Endothelial cell of umbilical vein (primary cell): ENCODE results near the gene EVC. TPM values are rescaled to one million over a fixed set of nuclear protein-coding genes. Genes with fewer than 3 reads are reported as not detected.

Experiments used
- BruUV-seq: library from RNA; stranded (reverse); fragments of 400-500 nt; replicated peaks from 2 replicates; lab custom pipeline; 2021; lab: Mats Ljungman, UMichigan
- CTCF ChIA-PET: fragments of 300-600, 350-600 bp; sonication (Branson Sonifier 250); formaldehyde crosslinking; loops from one replicate; lab custom pipeline; 2021; ENCODE audit warnings: antibody characterized with exemption, inconsistent platforms; lab: Charles Lee
- POLR2A ChIA-PET: fragments of 300-600, 350-600 bp; sonication (Branson Sonifier 250); formaldehyde crosslinking; loops from one replicate; lab custom pipeline; 2021; ENCODE audit warnings: antibody characterized with exemption, inconsistent platforms; lab: Charles Lee
- DNase-seq: peaks from one replicate; pipeline ENCODE4 v3.0.0-alpha.2; 2011; ENCODE audit warnings: low read depth, low spot score
- FAIRE-seq: peaks from 2 replicates; lab custom pipeline; 2011; peaks lifted over from hg19 to GRCh38; lab: Jason Lieb, UNC
- H2AFZ ChIP-seq: 2 replicates; pipeline ENCODE4 v1.6.0; 2012; ENCODE audit warnings: low read depth, low read length, control low read depth, inconsistent platforms
- H3K27ac ChIP-seq: 2 replicates; pipeline ENCODE4 v1.5.1; 2011; ENCODE audit warnings: low read depth, mild to moderate bottlenecking, control low read depth, low read length, moderate library complexity; ENCODE audit not compliant: insufficient read depth
- H3K27me3 ChIP-seq, 2 experiments: 2 replicates each; pipeline versions ENCODE4 v1.6.0 to v1.6.1; 2011; ENCODE audit warnings: low read length in 2 of 2, mixed read lengths in 1 of 2; ENCODE audit not compliant: control insufficient read depth in 2 of 2, insufficient read depth in 2 of 2
- H3K36me3 ChIP-seq, 2 experiments: 2 replicates in 1 of 2; 3 replicates in 1 of 2; pipeline ENCODE4 v1.5.1; 2011; ENCODE audit warnings: low read length in 2 of 2, mild to moderate bottlenecking in 1 of 2, moderate library complexity in 1 of 2; ENCODE audit not compliant: control insufficient read depth in 2 of 2, insufficient read depth in 2 of 2; ENCODE audit errors: extremely low read depth in 1 of 2
- H3K4me1 ChIP-seq: 3 replicates; pipeline ENCODE4 v1.5.1; 2011; ENCODE audit warnings: mild to moderate bottlenecking, low read length; ENCODE audit not compliant: control insufficient read depth, insufficient read depth; ENCODE audit errors: extremely low read depth
- H3K4me2 ChIP-seq: 2 replicates; pipeline ENCODE4 v1.6.1; 2011; ENCODE audit warnings: low read length, control low read depth, mixed read lengths; ENCODE audit not compliant: insufficient read depth
- H3K4me3 ChIP-seq, 3 experiments: fragments of 200-600 bp in 1 of 3; sonication (generic), shearing (Covaris generic) in 1 of 3; replicated peaks in 1 of 3; 2 replicates each; pipeline ENCODE4 v1.5.1; 2011 to 2016; ENCODE audit warnings: control low read depth in 3 of 3, low read length in 3 of 3, mild to moderate bottlenecking in 2 of 3, inconsistent platforms in 1 of 3, low read depth in 1 of 3, moderate library complexity in 1 of 3; ENCODE audit not compliant: insufficient read depth in 1 of 3
- H3K79me2 ChIP-seq: 2 replicates; pipeline ENCODE4 v1.6.0; 2012; ENCODE audit warnings: low read length, inconsistent platforms; ENCODE audit not compliant: control insufficient read depth, insufficient read depth
- H3K9ac ChIP-seq: replicated peaks from 2 replicates; pipeline ENCODE3; 2011; ENCODE audit warnings: low read length, control low read depth; ENCODE audit not compliant: insufficient read depth; ENCODE audit errors: extremely low read depth
- H3K9me1 ChIP-seq: replicated peaks from 3 replicates; pipeline ENCODE4 v1.6.0; 2011; ENCODE audit warnings: mild to moderate bottlenecking, low read length; ENCODE audit not compliant: control insufficient read depth, insufficient read depth; ENCODE audit errors: extremely low read depth
- H3K9me3 ChIP-seq: replicated peaks from 2 replicates; pipeline ENCODE4 v1.5.1; 2012; ENCODE audit warnings: low read length, inconsistent platforms; ENCODE audit not compliant: control insufficient read depth, insufficient read depth
- H4K20me1 ChIP-seq: replicated peaks from 2 replicates; pipeline ENCODE3; 2011; ENCODE audit warnings: mild to moderate bottlenecking, low read length; ENCODE audit not compliant: control insufficient read depth, insufficient read depth; ENCODE audit errors: extremely low read depth
- EZH2 ChIP-seq: IDR thresholded peaks from 2 replicates; pipeline ENCODE4 v1.6.1; 2012; ENCODE audit warnings: borderline replicate concordance, low read depth, mild to moderate bottlenecking, moderate library complexity, low read length, inconsistent platforms; ENCODE audit not compliant: severe bottlenecking
- FOS ChIP-seq: IDR thresholded peaks from 2 replicates; pipeline ENCODE4 v1.6.1; 2011; ENCODE audit warnings: mild to moderate bottlenecking, low read length, moderate library complexity, borderline replicate concordance; ENCODE audit not compliant: insufficient read depth
- GATA2 ChIP-seq: IDR thresholded peaks from 2 replicates; pipeline ENCODE4 v1.7.0; 2011; ENCODE audit warnings: low read depth, mild to moderate bottlenecking, moderate library complexity, mixed read lengths, low read length; ENCODE audit not compliant: insufficient read length, insufficient read depth
- JUN ChIP-seq: IDR thresholded peaks from 2 replicates; pipeline ENCODE4 v1.6.1; 2011; ENCODE audit warnings: borderline replicate concordance, low read depth; ENCODE audit not compliant: insufficient read length, insufficient read depth
- MYC ChIP-seq: IDR thresholded peaks from one replicate; pipeline ENCODE4 v1.6.1; 2011; ENCODE audit warnings: mild to moderate bottlenecking, low read depth, low read length
- POLR2A ChIP-seq: IDR thresholded peaks from 2 replicates; pipeline ENCODE4 v1.6.1; 2012; ENCODE audit warnings: low read depth, mild to moderate bottlenecking, control low read depth, low read length
- POLR2AphosphoS5 ChIP-seq: IDR thresholded peaks from 2 replicates; pipeline ENCODE4 v1.6.1; 2012; ENCODE audit warnings: low read depth, mild to moderate bottlenecking, control low read depth, low read length, moderate library complexity; ENCODE audit not compliant: insufficient read depth
- dilution Hi-C: fragments of 300-500 bp; cut with MboI; formaldehyde crosslinking; loops from one replicate; pipeline ENCODE4 v1.15.0; 2019; ENCODE audit warnings: low sequenced_read_pairs; ENCODE audit not compliant: extremely low pct_ligation_motif_present
- intact Hi-C: fragments of 100-400 bp; cut with micrococcal nuclease; formaldehyde crosslinking; loops from one replicate; pipeline ENCODE4 v1.10.0; 2022
- polyA plus RNA-seq, 4 experiments: library from polyadenylated mRNA; depleted of rRNA in 3 of 4; stranded (reverse) in 3 of 4; unstranded in 1 of 4; fragments of >200 nt; gene quantifications; 2 replicates each; pipeline versions ENCODE4 v1.2.1 to v1.2.3, GENCODE V29; 2011 to 2012; ENCODE audit warnings: missing spikeins in 1 of 4
- total RNA-seq: library from RNA; stranded (reverse); gene quantifications from 2 replicates; pipeline ENCODE4 v1.2.3, GENCODE V29; 2021
- TF ChIP-seq, protein P1 (sequence below), 2 donors: IDR thresholded peaks; 1 replicate in 1 of 2; 2 replicates in 1 of 2; pipeline ENCODE4 v1.5.1; 2011; ENCODE audit warnings: low read length in 2 of 2, mild to moderate bottlenecking in 2 of 2, moderate library complexity in 2 of 2, control low read depth in 1 of 2, inconsistent platforms in 1 of 2, low read depth in 1 of 2; ENCODE audit not compliant: insufficient read depth in 1 of 2; ENCODE audit errors: extremely low read depth in 1 of 2
- TF ChIP-seq, protein P2 (sequence below): IDR thresholded peaks from 2 replicates; pipeline ENCODE4 v1.6.1; 2011; ENCODE audit not compliant: insufficient read depth, insufficient read length

The EVC gene
- total and polyA plus RNA-seq, 2 donors (not counting 3 experiments of a cell fraction or from before 2014, with no cell fraction given) = 6.3 to 31.6 TPM

DNA sequence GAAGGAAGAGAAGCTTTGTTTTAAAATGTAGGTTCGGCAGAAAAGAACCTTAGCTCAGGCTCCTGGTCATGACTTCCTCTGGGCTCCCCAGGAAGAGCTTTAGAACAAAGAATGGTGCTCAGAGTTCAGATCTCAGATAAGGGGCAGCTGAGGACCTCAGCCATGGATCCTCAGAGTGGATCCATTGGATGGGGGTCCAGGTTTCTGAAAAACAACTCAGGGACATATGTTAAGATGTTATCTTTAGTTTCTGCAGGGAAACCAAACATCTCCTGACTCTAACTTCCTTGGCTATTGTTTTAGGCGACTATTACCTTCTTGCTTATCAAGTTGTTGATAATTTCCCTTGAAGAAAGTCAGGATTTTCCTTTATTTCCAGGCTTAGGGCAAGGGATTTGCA lies 5.4 kb downstream of the EVC start:
- H3K9me1 ChIP-seq = no peaks in the 10 kb centered on the region
- H3K9me3 ChIP-seq = no peaks in the 10 kb centered on the region
- peaks cover 23% of the 10 kb centered on the region for H3K79me2 ChIP-seq
- no peaks in the 10 kb centered on the region for H3K27me3 ChIP-seq
- H4K20me1 ChIP-seq = no peaks in the 10 kb centered on the region
- TF ChIP-seq GATA2 (peak; percentile 48), MYC (no peak)
- no peak overlapping the region for H3K27ac ChIP-seq
- ChIA-PET CTCF (interaction anchor here (1.0 to 1.6 kb wide), 3 partner anchors 31 to 39 kb away, joined by 4 to 6 read pairs (median 4); no protein-coding TSS in a partner anchor), POLR2A (no interaction called here)
- peak; percentile 52 for DNase-seq
- dilution Hi-C loops (no loop called here), intact Hi-C loops (no loop called here)
- peaks cover 11% of the 10 kb centered on the region for H3K4me1 ChIP-seq
- no peak for FAIRE-seq
- no TSS peak for BruUV-seq
- no peak overlapping the region for H3K4me3 ChIP-seq
- H2AFZ ChIP-seq = no peak overlapping the region
- H3K9ac ChIP-seq = no peak overlapping the region
- no peak overlapping the region for H3K4me2 ChIP-seq
- H3K36me3 ChIP-seq = peaks cover 2 to 3% of the 10 kb centered on the region in 2 experiments

DNA sequence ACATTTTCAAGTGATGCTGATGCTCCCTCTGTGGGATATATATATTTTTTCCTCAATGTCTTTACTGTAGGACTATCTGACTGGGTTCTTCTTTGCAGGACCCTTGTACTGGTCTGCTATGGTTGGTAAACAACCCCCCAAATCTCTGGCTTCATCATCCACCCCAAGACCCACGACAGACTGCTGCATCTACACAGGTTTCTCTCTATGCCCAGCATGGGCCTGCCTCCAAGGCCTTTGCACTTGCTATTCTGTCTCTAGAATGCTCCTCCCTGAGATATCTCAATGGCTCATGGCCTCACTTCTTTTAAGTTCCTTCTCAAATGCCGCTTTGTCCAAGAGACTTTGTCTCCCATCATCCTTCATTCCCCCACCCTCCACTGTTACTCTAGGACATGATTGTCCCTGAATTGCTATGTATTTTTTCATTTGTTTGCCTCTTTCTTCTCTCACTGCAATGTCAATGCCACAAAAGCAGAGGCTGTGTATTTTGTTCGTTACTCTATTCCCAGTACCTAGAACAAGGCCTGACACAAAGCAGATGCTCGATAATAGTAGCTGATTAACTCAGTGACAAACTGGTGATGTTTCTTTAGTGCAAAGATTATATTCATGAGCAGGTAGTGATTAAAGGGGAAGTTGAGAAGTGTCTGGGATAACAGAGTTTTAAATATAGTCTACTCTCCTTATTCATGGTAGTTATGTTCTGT lies 6.6 kb downstream of the EVC start:
- Histone ChIP-seq H3K9ac (no peak overlapping the region), H3K4me1 (peaks cover 3% of the 10 kb centered on the region), H3K27ac (no peak overlapping the region), H3K9me1 (no peaks in the 10 kb centered on the region), H3K4me2 (no peak overlapping the region), H3K36me3 (peaks cover 2 to 3% of the 10 kb centered on the region in 2 experiments), H3K9me3 (no peaks in the 10 kb centered on the region), H3K4me3 (no peak overlapping the region), H3K27me3 (no peaks in the 10 kb centered on the region), H4K20me1 (no peaks in the 10 kb centered on the region), H2AFZ (no peak overlapping the region), H3K79me2 (peaks cover 14% of the 10 kb centered on the region)
- no peak for FAIRE-seq
- POLR2A ChIA-PET = no interaction called here
- no peak for DNase-seq
- no TSS peak for BruUV-seq
- TF ChIP-seq MYC (no peak), GATA2 (no peak), POLR2AphosphoS5 (no peak), EZH2 (no peak), FOS (no peak), JUN (no peak), POLR2A (no peak)
- TF ChIP-seq, protein P1, sequence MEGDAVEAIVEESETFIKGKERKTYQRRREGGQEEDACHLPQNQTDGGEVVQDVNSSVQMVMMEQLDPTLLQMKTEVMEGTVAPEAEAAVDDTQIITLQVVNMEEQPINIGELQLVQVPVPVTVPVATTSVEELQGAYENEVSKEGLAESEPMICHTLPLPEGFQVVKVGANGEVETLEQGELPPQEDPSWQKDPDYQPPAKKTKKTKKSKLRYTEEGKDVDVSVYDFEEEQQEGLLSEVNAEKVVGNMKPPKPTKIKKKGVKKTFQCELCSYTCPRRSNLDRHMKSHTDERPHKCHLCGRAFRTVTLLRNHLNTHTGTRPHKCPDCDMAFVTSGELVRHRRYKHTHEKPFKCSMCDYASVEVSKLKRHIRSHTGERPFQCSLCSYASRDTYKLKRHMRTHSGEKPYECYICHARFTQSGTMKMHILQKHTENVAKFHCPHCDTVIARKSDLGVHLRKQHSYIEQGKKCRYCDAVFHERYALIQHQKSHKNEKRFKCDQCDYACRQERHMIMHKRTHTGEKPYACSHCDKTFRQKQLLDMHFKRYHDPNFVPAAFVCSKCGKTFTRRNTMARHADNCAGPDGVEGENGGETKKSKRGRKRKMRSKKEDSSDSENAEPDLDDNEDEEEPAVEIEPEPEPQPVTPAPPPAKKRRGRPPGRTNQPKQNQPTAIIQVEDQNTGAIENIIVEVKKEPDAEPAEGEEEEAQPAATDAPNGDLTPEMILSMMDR (IDR thresholded peaks at IDR 0.05; ENCODE audit: extremely low read depth in 1 of 2, insufficient read depth in 1 of 2, low read depth in 1 of 2, low read length in 2 of 2) = no peak
- TF ChIP-seq, protein P2, sequence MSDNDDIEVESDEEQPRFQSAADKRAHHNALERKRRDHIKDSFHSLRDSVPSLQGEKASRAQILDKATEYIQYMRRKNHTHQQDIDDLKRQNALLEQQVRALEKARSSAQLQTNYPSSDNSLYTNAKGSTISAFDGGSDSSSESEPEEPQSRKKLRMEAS = no peak
- intact Hi-C loops = no loop called here
- dilution Hi-C loops = no loop called here
- CTCF ChIA-PET = no interaction called here
